Stimulated activated CD4-positive, alpha-beta T cell treated with anti-CD3 and anti-CD28 coated beads, Interleukin-4, amount 100 ng/mL, for 1 hour (primary cell): ENCODE data around the gene SBSN.
A peak's percentile ranks its signal among the peaks of the same experiment; 100 is the strongest.
"Not testable (repeated sequence)": the region's sequence is repeated elsewhere in the genome, so short reads cannot be mapped to it uniquely, and the experiment has no call there.

Experiments used
- DNase-seq: peaks from one replicate; pipeline ENCODE4 v3.0.0-alpha.2; 2020

The SBSN gene

GRCh38 chr19:35501684-35502083, 26.4 kb downstream of the SBSN start:
- no peak for DNase-seq

DNA sequence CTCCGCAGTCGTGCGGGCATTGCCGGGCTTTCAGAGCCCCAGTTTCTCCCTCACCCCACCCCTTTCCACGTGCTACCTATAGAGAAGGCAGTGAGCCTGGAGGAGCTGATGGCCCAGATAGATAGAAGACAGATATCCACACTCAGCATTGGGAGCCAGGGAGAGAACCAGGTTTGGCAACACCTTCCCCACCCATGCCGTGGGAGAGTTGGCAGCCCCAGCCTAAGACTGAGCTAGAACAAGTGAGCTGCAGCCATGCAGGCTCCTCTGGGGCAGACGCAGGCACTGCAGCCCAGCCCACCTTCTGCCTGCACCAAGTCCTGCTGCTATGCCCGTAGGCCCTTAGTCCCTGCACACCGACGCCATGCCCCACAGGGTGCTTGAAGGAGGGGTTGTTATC, 27.5 kb downstream of the SBSN start:
- no peak for DNase-seq

- no peak for DNase-seq
Measured at GRCh38 chr19:35498984-35499527, 29.1 kb downstream of the SBSN start.

- DNase-seq, result no peak
Measured at GRCh38 chr19:35498220-35498619, 29.9 kb downstream of the SBSN start.

GRCh38 chr19:35497406-35497805, 30.7 kb downstream of the SBSN start:
- no peak for DNase-seq

DNA sequence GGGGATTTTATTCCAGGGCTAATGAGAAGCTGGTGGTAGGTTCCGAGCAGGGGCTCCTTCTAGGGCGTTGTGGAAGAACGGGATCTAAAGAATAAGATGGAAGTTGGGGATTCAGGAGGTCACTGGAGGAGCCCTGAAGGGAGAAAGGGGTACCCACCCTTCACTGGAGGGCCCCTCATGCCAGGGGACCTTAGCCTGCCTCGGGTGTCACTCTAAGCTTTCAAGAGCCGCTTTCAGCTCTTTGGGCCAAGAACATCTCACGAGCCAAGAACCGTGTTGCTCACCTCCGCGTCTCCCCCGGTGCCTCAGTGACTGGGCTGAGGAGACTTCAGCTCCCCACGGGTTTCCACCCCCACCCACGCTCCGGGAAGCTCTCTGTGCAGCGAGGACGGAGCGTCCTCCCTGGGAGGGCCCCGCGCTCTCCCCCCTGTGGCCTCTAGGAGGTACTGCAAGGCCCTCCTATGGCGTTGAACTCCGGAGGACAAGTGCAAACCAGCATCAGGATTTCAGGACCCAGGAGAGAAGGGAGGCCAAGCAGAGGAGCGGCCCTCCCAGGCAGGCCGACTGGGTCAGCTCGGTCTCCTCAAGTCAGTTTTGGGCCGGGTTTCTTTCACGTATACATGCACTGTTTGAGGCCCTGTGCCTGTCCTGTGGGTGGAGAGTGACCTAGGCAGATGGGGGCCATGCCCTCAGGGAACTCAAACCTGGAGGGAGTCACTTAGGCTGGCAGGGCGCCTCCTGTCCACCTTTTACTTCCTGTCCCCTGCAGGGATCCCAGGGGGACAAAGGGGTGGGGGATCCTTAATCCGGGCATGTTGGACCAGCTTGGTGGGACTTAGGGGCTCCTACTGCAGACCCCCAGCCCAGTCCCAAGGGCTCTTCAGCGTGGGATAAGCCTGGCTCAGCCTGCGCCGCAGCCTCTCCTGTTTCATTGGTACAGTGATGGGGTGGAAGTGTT, 32.7 kb downstream of the SBSN start:
- DNase-seq, result peak; percentile 82

DNA sequence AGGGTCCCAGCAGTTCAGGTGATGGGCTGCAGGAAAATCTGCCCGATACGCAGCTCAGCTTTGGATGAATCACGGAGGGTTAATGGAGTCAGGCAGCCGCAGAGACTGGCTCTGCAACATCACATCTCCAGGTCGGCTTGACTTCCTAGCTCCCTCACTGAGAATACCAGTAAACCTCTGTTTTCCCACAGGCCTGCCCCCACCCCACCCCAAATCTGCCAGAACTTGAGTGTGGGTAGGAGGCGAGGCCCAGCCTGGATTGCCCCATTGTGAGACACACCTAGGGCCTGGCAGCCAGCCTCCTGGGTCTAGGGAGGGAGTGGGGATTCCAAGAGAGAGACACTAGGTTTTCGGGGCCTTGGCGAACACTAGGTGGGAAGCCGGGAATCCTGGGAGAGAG, 34.1 kb downstream of the SBSN start:
- no peak for DNase-seq

- DNase-seq, result no peak
Measured at GRCh38 chr19:35491836-35492360, 36.2 kb downstream of the SBSN start.

- no peak for DNase-seq
Measured at GRCh38 chr19:35490364-35490763, 37.7 kb downstream of the SBSN start, which contains the start of gene KRTDAP. Gene KRTDAP, minus strand, starts transcription at chr19:35490464. Its CDS starts 22 bp downstream, at chr19:35490442.

GRCh38 chr19:35488677-35489076, 39.4 kb downstream of the SBSN start:
- DNase-seq, result no peak

- DNase-seq, result no peak
Measured at GRCh38 chr19:35487656-35488182, 40.4 kb downstream of the SBSN start.

- DNase-seq, result no peak
Measured at GRCh38 chr19:35486268-35486708, 41.8 kb downstream of the SBSN start.

DNA sequence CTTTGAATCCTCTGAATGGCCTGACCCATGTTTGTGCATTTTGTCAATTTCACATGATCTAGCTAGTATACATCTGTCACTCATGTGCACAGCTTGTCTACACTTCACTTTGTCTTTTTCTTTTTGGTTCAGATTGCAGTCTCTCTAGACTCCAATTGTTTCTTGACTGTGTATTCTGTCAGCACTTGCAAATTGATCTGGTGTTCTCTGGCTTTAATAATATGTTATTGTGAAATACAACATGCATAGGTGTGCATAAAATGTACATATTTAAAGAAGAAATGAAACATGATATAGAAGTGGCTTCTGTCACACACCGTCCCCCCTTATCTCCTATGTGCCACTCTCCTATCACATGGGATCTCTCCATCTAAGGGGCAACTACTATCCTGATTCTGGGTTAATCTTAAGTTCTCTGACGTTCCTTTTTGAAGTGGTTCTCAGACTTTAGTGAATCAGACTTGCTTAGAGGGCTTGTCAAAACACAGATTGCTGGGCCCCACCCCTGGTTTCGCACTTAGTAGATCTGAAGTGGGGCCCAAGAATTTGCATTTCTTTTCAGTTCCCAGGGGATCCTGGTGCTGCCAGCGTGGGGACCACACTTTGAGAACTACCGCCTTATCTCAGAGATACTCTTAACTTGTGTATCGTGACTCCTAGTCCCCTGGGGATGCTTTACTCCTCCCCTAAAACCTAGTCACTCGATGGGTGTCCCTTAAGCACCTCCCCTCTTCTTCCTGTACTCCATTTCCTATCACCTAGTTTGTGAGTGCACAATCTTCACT, 43.7 kb downstream of the SBSN start:
- no peak for DNase-seq

DNA sequence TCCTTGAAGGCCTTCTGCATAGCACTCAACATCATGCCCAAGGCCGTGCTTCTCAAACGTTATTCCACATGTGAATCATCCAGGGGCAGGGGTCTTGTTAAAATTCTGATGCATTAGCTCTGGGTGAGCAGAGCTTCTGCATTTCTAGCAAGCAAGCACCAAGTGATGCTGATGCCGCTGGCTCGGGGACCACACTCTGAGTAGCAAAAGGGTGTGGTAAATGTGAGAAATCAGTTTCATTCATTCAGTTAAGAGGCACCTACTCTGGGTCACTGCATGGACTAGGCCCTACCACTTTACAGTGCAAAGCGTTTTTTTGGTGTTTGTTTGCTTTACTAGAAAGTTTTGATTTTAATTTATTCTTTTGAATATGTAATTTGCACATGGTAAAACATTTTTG, 45.0 kb downstream of the SBSN start:
- no peak for DNase-seq

GRCh38 chr19:35478794-35479677, 49.1 kb downstream of the SBSN start:
- DNase-seq, result no peak

- no peak for DNase-seq
Measured at GRCh38 chr19:35476149-35476548, 52.0 kb downstream of the SBSN start.

DNA sequence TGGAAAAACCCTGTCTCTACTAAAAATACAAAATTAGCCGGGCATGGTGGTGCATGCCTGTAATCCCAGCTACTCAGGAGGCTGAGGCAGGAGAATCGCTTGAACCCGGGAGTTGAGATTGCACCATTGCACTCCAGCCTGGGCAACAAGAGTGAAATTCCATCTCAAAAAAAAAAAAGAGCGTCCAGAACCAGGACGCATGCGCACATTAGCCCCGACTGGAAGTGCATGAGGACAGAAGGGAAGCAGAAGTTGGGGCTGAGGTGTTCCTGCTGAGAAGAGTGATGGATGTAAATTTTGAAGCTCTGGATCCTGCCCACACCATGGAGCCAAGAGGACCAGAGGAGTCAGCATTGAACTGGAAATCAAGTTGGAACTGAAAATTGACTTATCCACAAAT, 53.5 kb downstream of the SBSN start:
- DNase-seq, result not testable (repeated sequence)

- no peak for DNase-seq
Measured at GRCh38 chr19:35474104-35474503, 54.0 kb downstream of the SBSN start.
